ENCODE measurements around the gene PLOD2. TPM values are rescaled to one million over a fixed set of nuclear protein-coding genes. Genes with fewer than 3 reads are reported as not detected.

PLOD2 gene
- total and polyA plus RNA-seq, 9 donors, result 29.6 to 65.4 (median 40.6) TPM

GRCh38 chr3:146156666-146157314 lies 4.2 kb downstream of the PLOD2 start:
- H3K9me3 ChIP-seq, result no peaks in the 10 kb centered on the region
- peak overlapping the region; percentile 32 for H3K4me3 ChIP-seq
- TF ChIP-seq POLR2A (IDR thresholded peaks at IDR 0.05) (no peak), CTCF (IDR thresholded peaks at IDR 0.05) (no peak), EP300 (IDR thresholded peaks at IDR 0.05) (no peak)
- H3K4me1 ChIP-seq (ENCODE audit: insufficient read depth), result peaks cover 2% of the 10 kb centered on the region
- H3K27me3 ChIP-seq, result no peaks in the 10 kb centered on the region
- WGBS, 3 donors, result 6 to 50% (median 32%) methylated on average over 3 of the region's 3 CpGs
- intact Hi-C loops (cut with DNase I), result no loop called here
- no peak for DNase-seq
- peak overlapping the region; percentile 15 to 74 for H3K27ac ChIP-seq
- H3K36me3 ChIP-seq, result no peaks in the 10 kb centered on the region

- H3K4me3 ChIP-seq, result peak overlapping the region; percentile 32
- no peaks in the 10 kb centered on the region for H3K9me3 ChIP-seq
- H3K27me3 ChIP-seq, result no peaks in the 10 kb centered on the region
- intact Hi-C loops (cut with DNase I), result no loop called here
- no peaks in the 10 kb centered on the region for H3K36me3 ChIP-seq
- 1 to 10% (median 8%) methylated on average over 4 of the region's 4 CpGs for WGBS, 3 donors
- peak in 2 of 5 donors; percentile 35 to 43 for DNase-seq
- TF ChIP-seq EP300 (IDR thresholded peaks at IDR 0.05) (no peak), POLR2A (IDR thresholded peaks at IDR 0.05) (no peak), CTCF (IDR thresholded peaks at IDR 0.05) (no peak)
- peak overlapping the region; percentile 15 to 74 for H3K27ac ChIP-seq
- H3K4me1 ChIP-seq (ENCODE audit: insufficient read depth), result peaks cover 5% of the 10 kb centered on the region
These were observed 4.9 kb downstream of the PLOD2 start for GRCh38 chr3:146156095-146156494.

GRCh38 chr3:146154995-146155394 lies 6.0 kb downstream of the PLOD2 start:
- intact Hi-C loops (cut with DNase I), result no loop called here
- no peaks in the 10 kb centered on the region for H3K27me3 ChIP-seq
- no peaks in the 10 kb centered on the region for H3K9me3 ChIP-seq
- no peaks in the 10 kb centered on the region for H3K36me3 ChIP-seq
- H3K4me1 ChIP-seq (ENCODE audit: insufficient read depth), result peaks cover 6% of the 10 kb centered on the region
- TF ChIP-seq CTCF (IDR thresholded peaks at IDR 0.05), result no peak
- TF ChIP-seq EP300 (IDR thresholded peaks at IDR 0.05), result no peak
- TF ChIP-seq POLR2A (IDR thresholded peaks at IDR 0.05), result no peak
- DNase-seq, result no peak
- H3K27ac ChIP-seq, result peak overlapping the region in 1 of 2 donors; percentile 74
- WGBS, 3 donors, result 15 to 51% (median 25%) methylated on average over 2 of the region's 2 CpGs
- no peak overlapping the region for H3K4me3 ChIP-seq

GRCh38 chr3:146154316-146154715 lies 6.7 kb downstream of the PLOD2 start:
- H3K9me3 ChIP-seq, result no peaks in the 10 kb centered on the region
- no peak overlapping the region for H3K4me3 ChIP-seq
- no peaks in the 10 kb centered on the region for H3K27me3 ChIP-seq
- no peaks in the 10 kb centered on the region for H3K36me3 ChIP-seq
- DNase-seq, result no peak
- H3K27ac ChIP-seq, result peak overlapping the region in 1 of 2 donors; percentile 74
- 93 to 99% (median 97%) methylated on average over 1 of the region's 1 CpG for WGBS, 3 donors
- intact Hi-C loops (cut with DNase I), result no loop called here
- no peak for TF ChIP-seq EP300 (IDR thresholded peaks at IDR 0.05)
- no peak for TF ChIP-seq POLR2A (IDR thresholded peaks at IDR 0.05)
- TF ChIP-seq CTCF (IDR thresholded peaks at IDR 0.05), result no peak
- H3K4me1 ChIP-seq (ENCODE audit: insufficient read depth), result peaks cover 6% of the 10 kb centered on the region
